Metanephros (tissue), 1 donor: ENCODE measurements around the gene TMEM175. TPM values are rescaled to one million over a fixed set of nuclear protein-coding genes. Genes with fewer than 3 reads are reported as not detected.

Experiments used
- total RNA-seq: library from RNA; depleted of rRNA; stranded (reverse); fragments of >200 nt; gene quantifications from one replicate; pipeline ENCODE4 v1.2.3, GENCODE V29; 2014

The TMEM175 gene, protein sequence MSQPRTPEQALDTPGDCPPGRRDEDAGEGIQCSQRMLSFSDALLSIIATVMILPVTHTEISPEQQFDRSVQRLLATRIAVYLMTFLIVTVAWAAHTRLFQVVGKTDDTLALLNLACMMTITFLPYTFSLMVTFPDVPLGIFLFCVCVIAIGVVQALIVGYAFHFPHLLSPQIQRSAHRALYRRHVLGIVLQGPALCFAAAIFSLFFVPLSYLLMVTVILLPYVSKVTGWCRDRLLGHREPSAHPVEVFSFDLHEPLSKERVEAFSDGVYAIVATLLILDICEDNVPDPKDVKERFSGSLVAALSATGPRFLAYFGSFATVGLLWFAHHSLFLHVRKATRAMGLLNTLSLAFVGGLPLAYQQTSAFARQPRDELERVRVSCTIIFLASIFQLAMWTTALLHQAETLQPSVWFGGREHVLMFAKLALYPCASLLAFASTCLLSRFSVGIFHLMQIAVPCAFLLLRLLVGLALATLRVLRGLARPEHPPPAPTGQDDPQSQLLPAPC
- total RNA-seq: 28.9 TPM

DNA sequence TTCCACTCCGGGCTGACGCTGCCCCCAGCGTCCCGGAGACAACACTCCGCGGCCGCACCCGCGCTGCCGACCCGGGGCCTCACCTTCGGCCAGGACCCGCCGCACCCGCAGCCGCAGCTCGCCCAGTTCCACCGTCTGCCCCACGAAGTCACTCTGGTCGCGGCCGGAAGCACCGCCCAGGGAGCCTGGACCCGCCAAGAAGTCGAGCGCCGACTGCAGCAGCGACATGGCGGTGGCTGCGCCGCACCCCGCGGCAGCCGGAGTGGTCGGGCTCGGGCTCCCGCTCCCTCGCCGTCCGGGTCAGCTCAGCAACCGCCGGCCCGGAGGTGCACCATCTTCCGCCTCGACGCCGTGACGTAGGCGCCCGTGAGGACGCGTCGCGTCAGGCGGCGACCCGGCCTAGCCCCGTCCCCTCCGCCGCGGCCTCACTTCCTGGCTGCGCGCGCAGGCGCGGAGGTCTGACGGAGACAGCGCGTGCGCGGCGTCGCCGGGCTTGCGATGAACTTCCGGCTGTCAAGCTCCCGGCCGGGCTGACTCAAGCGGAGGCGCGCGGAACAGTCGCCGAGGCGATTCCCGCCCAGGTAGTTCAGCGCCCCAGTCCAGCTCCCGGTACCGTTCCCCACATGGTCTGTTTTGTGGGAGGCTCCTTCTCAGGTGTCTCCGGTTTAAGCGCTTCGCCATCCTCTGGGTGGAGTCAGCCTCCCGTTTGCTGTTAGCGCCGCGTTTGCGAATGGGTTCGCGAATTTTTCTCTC, at the start of gene TMEM175, which contains the start of gene GAK:
TSS of gene TMEM175 (plus strand) at position 501 of the 753 bp plus-strand sequence. CDS start 15,280 bp downstream, outside the sequence.
TSS of gene GAK (minus strand) at position 357 of the 753 bp plus-strand sequence. CDS start at position 228, 129 bp downstream.

GRCh38 chr4:973431-974397, 41.5 kb downstream of the TMEM175 start, which contains the start of gene DGKQ:
TSS of gene DGKQ (minus strand) at chr4:973569. CDS start at chr4:973482, 87 bp downstream.

GRCh38 chr4:986879-987623, 54.8 kb downstream of the TMEM175 start, which contains the start of gene IDUA:
TSS of gene IDUA (plus strand) at chr4:987044. CDS start at chr4:987085, 41 bp downstream.

GRCh38 chr4:993111-994029, 61.1 kb downstream of the TMEM175 start, which contains the start of gene SLC26A1:
TSS of gene SLC26A1 (minus strand) at chr4:993404. CDS start at chr4:991703, 1,701 bp downstream.

Other genes with a start within 250 kb of the TMEM175 start
- gene SLC49A3, start 243.3 kb upstream of the TMEM175 start, total RNA-seq: 7.5 TPM
- 63.6 TPM for gene PCGF3, start 226.6 kb upstream of the TMEM175 start, total RNA-seq
- gene CPLX1, start 106.3 kb upstream of the TMEM175 start, total RNA-seq: 2.6 TPM
- 108 TPM for gene GAK, start 144 bp upstream of the TMEM175 start, total RNA-seq
- gene DGKQ, start 41.1 kb downstream of the TMEM175 start, total RNA-seq: 6.4 TPM
- 30.8 TPM for gene IDUA, start 54.6 kb downstream of the TMEM175 start, total RNA-seq
- gene SLC26A1, start 60.9 kb downstream of the TMEM175 start, total RNA-seq: 9.4 TPM
- 59.1 TPM for gene FGFRL1, start 79.2 kb downstream of the TMEM175 start, total RNA-seq
- 9.6 TPM for gene RNF212, start 181.1 kb downstream of the TMEM175 start, total RNA-seq
- gene SPON2, start 240.1 kb downstream of the TMEM175 start, total RNA-seq: 49.7 TPM